ENCODE measurements around the gene HNRNPLL.

GRCh38 chr2:38535744-38536506 is 66.8 kb downstream of the HNRNPLL start:
- TF ChIP-seq CTCF (IDR thresholded peaks at IDR 0.05; ENCODE audit: insufficient read depth, low read depth, low read length) (peak; percentile 48), EZH2 (IDR thresholded peaks at IDR 0.05; ENCODE audit: insufficient read depth, low read length) (no peak)

Measured in astrocyte (in vitro differentiated cells and primary cell).